HG03558 (cell line): ENCODE measurements around the gene PTPRN2.
"Not testable (repeated sequence)": the region's sequence is repeated elsewhere in the genome, so short reads cannot be mapped to it uniquely, and the experiment has no call there.

Source experiments
- ATAC-seq: cut with Tn5 transposase; IDR thresholded peaks from one replicate; pipeline ENCODE4 v1.9.1; 2021; ENCODE audit warnings: moderate number of reproducible peaks; ENCODE audit not compliant: unreplicated experiment; ENCODE audit errors: extremely low read depth

PTPRN2 gene

DNA sequence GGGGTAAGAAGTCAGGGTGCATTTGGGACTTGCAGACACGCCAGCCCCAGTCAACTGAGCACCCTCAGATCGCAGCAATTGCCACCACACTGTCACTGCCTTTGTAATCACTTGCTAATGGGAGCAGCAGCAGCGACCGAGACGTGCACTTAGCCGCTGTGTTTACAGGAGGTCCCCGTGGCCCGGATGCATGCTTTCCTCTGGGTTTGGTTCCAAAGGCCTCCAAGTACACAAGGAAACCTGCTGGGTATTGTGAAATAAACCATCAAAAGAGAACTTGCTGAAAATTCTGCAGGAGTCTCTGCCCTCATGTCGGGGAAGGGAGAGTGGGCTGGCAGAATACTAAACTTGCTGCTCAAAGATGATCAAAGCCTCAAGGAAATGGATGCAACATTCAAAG lies 909.1 kb downstream of the PTPRN2 start:
- ATAC-seq: no peak

DNA sequence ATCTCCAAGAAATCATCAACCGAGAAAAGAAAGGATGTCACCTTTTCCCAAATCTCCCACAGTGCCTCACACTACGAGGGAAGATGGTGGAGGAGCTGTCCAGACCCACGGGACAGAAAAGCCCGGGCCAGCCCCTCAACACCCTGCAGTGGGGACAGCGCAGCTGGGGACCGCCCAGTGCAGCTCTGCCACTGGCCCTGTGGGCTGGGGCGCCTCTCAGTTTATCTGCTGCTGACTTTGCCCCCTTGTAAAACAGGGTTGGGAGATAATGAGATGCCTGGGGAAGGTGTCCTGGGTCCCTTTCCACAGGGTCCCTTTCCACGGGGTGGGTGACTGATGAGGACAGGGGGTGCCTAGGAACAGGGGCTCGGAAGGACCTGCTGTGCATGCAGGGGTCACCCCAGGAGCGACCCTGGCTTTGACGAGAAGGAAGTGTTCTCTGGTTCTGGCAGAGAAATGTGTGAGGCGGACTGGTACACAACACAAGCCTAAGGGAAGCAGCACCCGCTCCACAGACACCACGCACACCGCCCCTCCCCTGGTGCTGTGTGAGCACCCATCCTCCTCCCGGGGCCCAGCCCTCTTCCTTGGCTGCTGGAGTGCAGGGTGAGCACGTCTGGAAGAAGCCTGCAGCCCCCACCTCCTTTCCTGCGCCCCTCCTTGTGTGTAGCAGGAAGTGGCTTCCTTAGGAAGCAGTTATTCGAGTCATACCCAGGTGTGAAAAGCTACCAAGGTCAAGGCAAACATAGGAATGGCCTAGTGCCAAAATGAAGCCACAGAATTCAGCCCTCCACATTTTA lies 911.0 kb downstream of the PTPRN2 start:
- ATAC-seq: no peak

DNA sequence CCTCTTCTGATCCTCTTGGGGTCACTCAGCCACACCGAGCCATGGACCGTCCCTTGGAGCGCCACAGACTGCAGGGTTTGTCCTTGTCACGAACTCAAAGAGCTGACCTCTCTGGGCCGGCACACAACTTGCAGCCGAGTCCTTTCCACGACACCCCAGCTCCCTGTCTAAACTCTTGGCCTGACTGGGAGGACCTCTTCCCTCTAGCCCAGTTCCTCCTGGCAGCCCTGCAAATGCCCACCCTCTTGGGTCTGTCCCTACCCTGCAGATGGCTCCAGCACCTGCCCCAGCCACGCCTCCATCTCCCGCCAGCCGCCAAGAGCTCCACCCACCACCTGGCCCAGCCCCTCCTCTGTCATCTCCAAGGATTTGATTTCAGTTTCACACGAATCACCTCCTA lies 911.6 kb downstream of the PTPRN2 start:
- no peak for ATAC-seq

DNA sequence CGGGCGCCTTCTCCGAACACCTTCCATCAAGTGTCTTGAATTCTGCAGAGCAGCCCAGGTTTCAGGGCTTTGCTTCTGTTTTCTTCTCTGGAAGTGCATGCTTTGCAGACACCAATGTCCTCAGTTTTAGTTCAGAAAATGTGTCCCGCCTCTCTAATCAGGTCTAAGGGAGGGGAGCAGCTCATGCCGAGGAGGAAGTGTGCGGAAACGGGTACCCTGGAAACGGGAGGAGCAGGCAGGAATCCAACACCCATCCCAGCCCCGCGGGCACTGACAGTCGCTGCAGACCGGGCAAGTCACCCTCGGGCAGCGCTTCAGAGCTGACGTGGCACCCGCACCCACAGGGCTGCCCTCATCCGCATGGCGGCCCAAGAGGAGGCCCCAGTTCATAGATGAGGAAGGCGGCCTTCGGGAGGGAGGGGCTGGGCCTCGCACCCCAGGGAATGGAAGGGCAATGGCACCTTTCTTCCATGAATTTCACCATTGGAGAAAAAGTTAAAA lies 912.1 kb downstream of the PTPRN2 start:
- no peak for ATAC-seq

DNA sequence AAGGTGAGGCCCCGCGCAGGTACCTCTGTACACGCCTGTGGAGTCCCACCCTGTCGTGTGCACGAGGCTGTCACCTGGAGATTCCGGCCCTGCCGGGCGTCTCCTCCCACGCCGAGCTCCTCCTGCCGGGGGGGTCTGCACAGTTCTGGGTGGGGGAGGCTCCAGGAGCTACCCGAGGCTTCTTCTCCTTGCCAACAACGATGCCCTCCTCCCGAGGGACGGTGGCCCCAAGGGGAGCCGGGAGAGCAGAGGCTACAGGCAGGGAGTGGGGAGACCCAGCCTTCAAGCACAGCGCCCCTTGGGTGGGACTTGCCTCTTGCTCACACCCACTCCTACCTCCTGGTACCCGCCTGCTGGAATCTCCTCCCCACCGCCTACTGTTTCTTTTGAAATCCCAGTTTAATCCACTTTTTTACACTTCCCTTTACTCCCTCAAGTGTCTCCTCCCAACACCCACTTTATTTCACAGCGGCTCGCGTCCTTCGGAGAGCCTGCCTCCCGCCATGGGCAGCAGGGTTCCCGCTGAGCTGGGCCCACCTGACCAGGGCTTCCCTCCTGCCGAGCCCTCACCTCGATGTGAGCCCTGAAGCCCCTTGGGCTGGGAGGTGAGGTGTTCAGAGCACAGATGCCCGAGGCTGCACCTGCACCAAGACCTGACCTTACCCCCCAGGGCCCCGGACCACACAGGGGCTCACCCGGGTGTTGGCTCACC lies 912.8 kb downstream of the PTPRN2 start:
- ATAC-seq: no peak

DNA sequence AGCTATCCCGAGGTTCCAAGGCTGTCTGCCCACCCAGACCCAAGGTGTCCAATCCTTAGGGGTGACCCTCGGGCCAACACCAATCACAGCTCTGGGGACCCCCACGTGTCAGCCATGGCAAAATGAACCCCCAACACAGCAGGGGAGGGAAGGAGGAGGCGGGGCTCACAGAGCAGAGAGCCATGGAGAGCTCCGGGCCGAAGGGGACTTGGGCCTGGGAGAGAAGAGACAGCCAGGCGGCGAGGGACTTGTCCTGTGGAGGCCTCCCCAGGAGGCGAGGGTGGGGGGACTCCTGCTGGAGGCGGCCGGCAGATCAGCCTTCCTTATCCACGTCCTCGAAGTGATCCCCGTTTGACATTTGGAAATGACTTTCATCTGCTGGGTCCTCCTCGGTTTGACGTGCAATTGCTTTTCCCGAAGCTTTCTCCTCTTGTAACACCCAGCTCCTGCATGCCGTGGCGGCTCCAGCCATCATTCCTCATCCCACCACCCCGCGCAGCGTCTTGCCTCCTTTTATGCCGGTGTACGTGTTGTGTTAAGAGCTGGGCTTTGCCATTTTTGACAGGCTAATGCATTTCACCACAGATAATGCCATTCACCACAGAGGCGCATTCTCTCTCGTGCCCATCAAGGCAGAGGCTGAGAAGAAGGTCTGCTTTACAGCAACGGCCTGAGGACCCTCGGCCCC lies 913.5 kb downstream of the PTPRN2 start:
- no peak for ATAC-seq

DNA sequence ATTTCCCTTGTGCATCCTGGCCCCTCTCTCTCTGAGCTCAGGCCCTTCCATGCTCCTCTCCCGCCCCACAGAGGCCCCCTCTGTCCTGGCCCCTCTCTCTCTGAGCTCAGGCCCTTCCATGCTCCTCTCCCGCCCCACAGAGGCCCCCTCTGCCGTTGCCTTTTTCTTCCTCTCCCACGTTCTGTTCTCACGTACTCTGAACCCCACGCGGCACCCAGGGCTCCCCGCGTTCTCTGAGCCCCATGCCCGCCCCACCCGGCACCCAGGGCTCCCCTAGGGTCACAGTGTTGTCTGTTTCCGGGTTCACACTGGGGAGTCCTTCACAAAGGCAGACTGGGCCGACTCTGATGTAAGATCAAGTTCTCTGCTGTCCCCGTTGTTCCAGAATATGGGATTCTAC lies 914.0 kb downstream of the PTPRN2 start:
- ATAC-seq: no peak

DNA sequence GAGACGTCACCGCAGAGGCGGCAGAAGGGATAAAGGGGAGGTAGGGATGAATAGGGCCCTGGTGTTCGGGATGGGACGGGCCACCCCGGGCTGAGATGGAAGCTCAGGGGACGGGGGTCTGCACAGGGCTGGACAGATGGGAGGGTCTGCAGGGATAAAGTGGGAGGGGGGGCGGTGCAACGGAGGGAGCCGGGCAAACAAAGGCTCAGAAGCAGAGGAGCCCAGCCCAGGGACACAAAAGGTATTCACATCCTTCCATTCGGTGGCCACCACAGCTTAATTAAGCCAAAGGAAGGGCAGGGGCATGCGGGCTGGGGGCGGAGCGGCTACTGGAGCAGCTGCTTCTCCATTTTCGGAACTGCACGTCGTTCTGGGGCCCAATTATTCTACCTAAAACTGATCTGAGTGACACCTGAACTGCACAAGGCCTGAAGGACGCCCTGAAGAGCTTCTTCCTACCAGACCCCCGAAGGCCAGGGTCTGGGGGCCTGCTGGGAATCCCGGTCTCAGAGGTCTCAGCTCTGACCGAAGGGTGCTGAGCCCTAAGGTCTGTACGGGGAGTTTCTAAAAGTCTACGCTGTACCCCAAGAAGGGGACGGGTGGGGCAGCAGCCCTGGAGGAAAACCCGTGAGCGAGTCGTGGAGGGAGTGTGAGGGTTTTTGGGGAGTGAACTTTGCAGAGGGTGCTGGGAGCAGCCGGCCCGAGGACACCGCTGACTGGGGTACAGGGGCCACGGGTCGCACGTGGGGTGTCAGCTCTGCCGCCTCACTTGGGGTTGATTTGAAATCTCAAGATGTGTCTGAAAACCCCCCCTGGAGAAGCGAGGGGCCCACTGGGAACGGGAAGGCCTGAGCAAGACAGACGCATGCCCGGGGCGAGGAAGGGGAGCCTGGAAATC lies 916.0 kb downstream of the PTPRN2 start:
- no peak for ATAC-seq

DNA sequence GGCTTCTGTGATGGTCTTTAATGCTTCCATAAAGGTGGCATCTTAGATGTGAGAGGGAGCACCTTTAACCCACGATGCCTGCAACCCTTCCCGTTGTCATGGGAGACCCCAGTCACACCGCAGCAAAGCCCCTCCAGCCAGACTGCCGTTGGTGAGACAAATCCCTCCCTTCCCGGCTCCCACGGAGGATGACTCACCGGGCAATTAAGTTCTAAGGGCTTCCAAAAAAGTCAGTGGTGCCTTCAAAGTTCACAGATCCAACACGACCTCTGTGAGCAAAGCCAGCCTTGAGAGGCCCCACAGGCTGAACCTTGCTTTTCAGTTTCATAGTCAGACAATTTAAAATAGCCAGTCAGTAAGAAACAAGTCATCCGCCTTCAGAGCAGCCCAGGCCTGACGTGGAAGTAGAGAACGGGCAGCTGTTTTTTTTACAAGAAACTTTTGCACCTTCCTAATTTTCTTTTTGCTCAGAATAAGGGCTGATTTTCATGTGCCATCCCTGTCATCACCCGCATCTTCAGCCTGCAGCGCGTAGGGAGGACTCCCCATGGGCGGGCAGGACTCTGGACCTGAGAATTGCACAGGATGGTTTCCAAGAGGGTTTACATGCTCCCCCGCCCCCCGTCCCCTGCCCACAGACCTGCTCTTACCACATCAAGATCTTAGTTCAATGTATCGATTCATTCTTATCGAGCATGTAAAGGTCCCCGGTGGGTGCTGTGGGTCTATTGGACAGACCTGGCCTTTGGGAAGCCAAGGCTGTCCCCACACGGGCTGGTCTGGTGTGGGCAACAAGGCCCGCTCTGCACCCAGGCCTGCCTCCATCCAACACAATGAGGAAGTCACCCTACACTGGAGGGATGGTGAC lies 916.9 kb downstream of the PTPRN2 start:
- ATAC-seq: no peak

DNA sequence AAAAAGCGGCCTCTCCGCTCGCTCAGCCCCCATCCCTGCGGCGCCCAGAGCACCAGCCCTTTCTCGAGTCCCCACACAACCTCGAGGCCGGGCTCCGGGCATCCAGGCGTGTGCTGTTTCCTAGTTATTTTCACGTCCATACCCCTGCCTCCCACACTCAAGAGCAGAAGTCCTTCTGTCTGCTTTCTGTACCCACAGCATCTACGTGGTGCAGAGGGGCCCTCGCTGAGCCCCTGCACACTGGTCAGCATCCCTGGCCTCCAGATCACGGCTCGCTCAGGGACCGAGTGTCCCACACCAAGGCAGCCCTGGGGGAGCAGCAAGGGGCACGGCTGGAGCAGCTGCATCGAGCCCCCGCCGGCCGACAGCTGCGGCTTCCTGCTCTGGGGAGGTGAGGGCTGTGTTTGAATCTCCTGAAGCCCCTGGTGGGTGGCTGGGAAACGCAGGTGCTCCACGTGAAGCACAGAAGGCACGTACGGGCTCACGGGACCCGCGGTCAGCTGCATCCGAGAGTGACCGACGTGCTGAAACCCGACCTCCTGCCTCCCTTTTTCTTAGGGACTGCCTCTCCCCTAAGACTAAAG lies 917.8 kb downstream of the PTPRN2 start:
- no peak for ATAC-seq

DNA sequence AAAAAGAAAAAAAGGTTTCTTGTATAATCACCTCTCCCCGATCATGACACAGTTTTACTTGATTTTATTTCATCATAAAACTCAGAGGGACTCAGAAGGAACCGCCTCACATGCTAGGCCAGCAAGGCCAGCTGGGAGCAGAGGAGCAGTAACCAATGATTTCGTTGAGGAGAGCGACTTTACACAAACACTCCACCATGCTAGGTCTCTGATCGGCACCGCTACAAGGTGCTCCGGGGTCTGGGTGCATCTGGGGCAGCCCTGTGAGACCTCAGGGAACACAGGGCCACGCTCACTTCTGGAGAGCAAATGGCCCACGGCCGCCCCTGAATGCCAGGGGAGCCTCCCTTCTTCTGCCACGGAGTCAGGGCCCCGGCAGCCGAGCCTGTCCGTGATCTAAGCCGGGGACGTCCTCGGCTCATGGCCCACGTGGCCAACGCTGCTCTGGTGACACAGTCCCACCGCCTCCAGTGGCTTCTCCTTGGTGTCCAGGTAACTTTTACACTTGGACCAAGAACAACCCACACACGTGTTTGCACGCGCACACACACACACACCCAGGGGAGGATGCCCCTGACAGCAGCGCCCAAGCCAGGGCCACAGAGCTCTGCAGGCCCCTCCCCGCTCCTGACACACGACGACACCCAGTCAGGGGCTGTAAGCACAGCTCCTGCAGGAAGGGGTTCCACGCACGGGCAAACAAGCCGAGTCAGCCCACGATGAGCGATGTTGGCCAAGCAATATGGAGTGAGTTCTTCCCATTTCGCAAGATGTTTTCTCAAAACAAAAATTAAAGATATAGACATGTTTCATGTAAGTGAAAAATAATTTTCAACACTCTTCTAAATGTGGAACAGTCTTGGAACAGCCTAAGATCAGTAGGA lies 918.5 kb downstream of the PTPRN2 start:
- no peak for ATAC-seq

DNA sequence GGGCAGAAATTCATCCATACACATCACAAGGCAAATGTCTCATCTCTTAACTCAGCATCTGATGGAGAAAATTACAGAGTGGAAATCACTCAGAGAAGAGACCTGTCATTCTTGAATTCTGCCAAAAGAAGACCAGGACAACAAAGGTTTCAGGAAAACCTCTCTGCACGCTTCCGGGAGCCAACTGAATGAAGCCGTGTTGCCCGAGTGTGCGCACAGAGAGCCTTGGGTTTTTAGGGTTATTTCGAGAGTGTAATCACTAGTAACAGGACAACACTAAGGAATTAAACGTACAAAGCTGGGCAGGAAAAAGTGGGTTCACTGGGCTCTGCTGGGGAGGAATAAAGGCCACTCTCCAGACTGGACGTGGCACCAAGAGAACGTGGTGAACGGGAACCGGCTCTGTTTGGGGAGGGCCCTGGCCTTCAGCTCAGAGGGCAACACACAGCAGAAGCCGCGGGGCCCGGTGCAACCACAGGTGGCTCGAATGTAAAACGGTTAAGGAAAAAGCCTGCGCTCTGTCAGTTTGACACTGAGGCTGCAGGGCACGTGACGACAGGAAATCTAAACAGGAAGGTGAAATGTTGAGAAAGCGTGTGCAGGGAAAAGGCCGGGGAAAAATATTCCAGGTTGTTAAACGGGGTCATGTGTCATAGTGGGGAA lies 919.3 kb downstream of the PTPRN2 start:
- ATAC-seq: no peak

DNA sequence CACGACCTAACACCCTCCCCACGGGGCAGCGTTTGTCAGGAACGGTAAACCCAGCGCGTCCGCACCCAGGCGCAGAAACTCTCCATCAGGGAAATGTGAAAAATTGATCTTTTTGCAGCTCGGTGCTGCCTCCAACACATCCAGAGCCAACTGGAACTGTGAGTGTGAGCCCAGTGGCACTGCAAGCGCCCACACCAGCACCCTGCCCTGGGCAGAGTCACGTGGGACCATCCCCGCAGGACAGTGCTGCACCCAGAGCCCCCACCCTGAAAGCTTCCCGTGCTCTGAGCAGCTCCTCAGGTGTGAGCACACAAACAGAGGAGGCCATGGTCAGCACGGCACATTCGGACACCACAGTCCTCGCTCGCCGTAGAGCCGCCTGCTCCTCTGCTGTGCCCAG lies 919.9 kb downstream of the PTPRN2 start:
- no peak for ATAC-seq

DNA sequence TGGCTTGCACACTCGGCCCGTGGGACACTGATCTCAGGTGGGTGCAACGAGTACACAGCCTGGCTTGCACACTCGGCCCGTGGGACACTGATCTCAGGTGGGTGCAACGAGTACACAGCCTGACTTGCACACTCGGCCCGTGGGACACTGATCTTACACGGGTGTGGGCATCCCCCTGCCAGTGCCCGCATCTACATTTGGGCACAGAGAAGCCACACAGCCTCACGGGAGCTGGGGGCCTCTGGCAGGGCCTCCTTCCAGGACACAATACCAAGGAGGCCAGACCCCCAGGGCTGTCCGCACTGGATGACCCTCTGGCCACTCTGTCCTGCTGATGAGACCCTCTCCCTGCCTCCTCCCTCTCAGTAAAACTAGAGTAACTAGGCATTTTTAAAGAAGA lies 920.4 kb downstream of the PTPRN2 start:
- ATAC-seq: no peak

DNA sequence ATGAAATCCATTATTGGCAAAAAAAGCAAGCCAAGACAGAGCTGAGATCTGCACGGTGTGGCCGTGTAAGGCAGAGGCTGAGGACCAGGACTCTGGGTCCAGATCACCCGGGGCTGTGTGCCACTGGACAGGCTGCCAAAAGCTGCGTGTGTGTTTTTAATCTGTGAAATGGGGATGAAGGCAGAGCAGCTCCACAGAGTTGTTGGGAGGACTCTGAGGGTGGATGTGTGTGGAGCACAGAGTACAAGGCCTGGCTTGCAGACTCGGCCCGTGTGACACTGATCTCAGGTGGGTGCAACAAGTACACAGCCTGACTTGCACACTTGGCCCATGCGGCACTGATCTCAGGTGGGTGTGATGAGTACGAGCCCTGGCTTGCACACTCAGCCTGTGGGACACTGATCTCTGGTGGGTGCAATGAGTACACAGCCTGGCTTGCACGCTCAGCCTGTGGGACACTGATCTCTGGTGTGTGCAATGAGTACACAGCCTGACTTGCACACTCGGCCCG lies 921.0 kb downstream of the PTPRN2 start:
- no peak for ATAC-seq

DNA sequence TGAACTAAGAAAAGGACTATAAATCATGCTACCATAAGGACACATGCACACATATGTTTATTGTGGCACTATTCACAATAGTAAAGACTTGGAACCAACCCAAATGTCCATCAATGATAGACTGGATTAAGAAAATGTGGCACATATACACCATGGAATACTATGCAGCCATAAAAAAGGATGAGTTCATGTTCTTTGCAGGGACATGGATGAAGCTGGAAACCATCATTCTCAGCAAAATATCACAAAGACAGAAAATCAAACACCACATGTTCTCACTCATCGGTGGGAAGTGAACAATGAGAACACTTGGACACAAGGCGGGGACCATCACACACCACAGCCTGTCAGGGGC lies 922.0 kb downstream of the PTPRN2 start:
- not testable (repeated sequence) for ATAC-seq
